Fibroblast of villous mesenchyme (primary cell): Measurements from ENCODE around the gene AK9. TPM values are rescaled to one million over a fixed set of nuclear protein-coding genes. Genes with fewer than 3 reads are reported as not detected.

ENCODE experiments used
- DNase-seq: peaks from one replicate; pipeline ENCODE4 v3.0.0-alpha.2; 2010; ENCODE audit warnings: low read depth
- H3K4me3 ChIP-seq: 2 replicates; pipeline ENCODE4 v1.5.1; 2011; ENCODE audit warnings: low read depth, mild to moderate bottlenecking, low read length
- total RNA-seq: library from RNA; depleted of rRNA; stranded (reverse); fragments of >200 nt; gene quantifications from 2 replicates; pipeline ENCODE4 v1.2.3, GENCODE V29; 2012
- TF ChIP-seq, protein P1 (sequence below): IDR thresholded peaks from 2 replicates; pipeline ENCODE4 v1.5.1; 2012; ENCODE audit warnings: low read depth, mild to moderate bottlenecking, low read length; ENCODE audit not compliant: insufficient read depth

Gene AK9
- total RNA-seq, 1 donor = 3.5 TPM

DNA sequence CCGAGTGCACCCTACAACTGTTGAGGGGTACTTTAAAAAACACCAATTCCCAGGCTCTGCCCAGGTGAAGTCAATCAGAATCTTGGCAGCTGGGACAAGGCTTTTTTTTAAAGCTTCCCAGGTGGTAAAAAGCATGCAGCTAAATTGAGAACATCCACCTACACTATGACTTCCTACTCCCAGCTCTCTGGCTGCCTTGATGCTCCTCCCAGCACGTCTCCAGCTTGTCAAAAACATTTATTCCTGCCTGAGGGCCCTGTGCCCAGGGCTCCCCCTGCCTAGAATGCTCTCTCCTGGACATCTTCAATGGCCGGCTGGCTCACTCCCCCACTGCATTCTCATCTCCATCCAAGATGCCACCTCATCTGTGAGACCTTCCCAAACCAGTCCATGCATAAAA, 217.9 kb downstream of the AK9 start:
- no peak for DNase-seq
- H3K4me3 ChIP-seq = no peak overlapping the region
- TF ChIP-seq, protein P1, sequence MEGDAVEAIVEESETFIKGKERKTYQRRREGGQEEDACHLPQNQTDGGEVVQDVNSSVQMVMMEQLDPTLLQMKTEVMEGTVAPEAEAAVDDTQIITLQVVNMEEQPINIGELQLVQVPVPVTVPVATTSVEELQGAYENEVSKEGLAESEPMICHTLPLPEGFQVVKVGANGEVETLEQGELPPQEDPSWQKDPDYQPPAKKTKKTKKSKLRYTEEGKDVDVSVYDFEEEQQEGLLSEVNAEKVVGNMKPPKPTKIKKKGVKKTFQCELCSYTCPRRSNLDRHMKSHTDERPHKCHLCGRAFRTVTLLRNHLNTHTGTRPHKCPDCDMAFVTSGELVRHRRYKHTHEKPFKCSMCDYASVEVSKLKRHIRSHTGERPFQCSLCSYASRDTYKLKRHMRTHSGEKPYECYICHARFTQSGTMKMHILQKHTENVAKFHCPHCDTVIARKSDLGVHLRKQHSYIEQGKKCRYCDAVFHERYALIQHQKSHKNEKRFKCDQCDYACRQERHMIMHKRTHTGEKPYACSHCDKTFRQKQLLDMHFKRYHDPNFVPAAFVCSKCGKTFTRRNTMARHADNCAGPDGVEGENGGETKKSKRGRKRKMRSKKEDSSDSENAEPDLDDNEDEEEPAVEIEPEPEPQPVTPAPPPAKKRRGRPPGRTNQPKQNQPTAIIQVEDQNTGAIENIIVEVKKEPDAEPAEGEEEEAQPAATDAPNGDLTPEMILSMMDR = no peak

DNA sequence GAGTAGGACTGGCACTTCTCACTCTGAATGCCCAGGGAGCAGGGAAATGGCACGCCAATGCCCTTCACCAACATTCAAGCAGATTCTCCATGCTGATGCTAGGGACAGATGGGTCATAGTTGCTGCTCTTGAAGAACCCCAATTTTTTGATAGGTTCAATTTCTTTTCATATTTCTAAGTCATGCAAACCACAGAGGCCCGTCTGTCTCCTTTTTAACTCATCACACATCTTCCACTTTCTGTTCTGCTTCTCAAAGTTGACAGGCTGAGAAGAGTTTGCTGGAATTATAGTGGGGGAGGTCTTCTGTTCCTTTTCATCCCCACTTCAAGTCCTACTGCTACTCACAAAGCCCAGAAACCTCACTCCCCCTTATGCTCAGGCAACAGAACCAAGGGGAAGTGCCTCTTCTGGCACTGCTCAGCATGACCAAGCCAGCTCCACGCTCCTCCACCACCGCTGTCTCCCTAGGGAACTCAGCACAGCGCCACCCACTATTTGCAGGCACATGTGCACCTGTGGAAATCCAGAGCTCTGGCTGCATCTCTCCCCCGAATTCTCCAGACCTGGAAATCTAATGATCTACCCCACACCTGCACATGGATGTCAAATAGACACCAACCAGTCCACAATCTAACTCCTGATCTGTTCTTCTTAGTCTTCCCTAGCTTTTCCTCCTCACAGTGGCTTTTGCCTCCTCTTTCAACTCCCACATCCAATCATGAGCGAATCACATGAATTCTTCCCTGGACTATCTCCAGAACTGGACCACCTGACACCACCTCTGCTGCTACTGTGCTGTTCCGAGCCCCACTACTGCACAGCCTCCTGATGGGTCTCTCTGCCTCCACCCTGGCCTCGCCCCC, 218.6 kb downstream of the AK9 start:
- TF ChIP-seq, protein P1 = no peak
- H3K4me3 ChIP-seq = no peak overlapping the region
- DNase-seq = no peak

DNA sequence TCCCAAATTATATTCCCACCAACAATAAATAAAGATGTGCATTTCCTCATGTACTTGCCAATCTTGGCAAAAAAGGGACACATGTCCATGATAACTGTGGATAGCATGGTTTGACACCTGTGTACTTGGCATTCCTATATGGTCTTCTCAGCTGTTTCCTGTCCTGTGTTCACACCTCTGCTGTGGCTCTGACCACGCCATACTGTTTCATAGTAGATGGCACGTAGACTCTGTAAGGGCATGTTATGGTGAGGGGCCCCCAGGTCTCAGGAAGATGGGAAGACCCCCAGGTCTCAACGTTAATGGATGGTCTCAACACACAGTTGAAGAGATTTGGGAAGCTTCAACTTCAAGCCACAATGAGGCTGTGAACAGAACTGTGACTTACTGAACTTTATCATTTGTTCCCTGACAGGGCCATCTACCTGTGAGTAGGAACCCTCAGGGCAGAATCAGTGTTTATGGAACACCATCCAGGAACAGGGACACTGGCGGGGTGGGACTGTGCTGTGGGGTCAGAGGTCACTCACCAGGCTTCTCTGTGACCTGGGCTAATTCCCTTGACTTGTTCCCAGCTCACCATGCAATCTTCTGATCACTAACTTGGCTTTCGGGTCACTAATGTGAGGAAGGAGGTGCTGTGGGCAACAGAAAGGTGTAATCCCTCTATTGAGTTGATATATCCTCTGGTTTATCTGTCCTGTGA, 219.7 kb downstream of the AK9 start:
- DNase-seq = no peak
- TF ChIP-seq, protein P1 = no peak
- H3K4me3 ChIP-seq = no peak overlapping the region

DNA sequence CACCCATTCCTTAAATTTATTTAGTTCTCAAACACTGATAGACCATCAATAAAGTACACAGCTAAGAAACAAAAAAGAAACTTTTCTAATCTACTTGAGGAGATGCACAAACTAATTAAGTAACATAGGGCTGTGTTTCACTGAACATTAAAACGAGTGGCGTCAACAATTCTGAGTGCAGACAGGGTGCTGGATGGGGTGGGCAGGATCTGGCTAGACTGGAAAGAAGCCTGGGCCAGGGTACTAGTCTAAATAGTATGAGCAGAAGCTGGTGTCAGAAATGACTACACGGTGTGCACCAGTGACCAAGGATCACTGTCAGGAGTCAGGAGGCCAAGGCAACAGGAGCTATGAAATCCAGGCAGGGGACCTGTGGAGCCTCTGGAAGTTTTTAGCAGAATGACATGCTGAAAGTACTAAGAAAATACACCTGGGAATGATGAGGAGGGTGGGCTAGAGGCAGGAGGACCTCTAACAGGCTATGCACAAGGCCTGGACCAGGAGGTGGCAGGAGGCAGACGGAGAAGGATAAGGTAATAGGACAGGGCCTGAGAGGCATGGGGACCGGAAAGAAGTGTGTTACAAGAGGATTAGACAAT, 221.3 kb downstream of the AK9 start:
- TF ChIP-seq, protein P1 = no peak
- DNase-seq = no peak
- no peak overlapping the region for H3K4me3 ChIP-seq

DNA sequence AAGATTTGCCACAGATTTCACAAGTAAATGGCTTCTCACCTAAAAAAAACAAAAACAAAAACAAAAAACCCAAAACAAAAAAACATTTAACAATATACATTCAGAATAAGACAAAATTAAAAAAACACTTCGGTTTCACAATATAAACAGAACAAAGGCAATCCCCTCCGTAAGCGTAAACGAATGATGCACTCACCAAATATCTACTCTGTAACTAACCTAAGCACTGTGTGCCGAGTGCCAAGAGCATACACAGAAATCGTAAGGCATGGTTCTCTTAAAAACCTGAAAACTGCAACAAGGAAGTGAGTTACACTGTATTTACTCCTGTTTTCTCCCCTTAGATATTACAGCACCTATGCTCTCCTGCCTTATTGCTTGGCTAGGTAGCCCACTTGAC, 223.3 kb downstream of the AK9 start:
- TF ChIP-seq, protein P1 = no peak
- H3K4me3 ChIP-seq = no peak overlapping the region
- no peak for DNase-seq

DNA sequence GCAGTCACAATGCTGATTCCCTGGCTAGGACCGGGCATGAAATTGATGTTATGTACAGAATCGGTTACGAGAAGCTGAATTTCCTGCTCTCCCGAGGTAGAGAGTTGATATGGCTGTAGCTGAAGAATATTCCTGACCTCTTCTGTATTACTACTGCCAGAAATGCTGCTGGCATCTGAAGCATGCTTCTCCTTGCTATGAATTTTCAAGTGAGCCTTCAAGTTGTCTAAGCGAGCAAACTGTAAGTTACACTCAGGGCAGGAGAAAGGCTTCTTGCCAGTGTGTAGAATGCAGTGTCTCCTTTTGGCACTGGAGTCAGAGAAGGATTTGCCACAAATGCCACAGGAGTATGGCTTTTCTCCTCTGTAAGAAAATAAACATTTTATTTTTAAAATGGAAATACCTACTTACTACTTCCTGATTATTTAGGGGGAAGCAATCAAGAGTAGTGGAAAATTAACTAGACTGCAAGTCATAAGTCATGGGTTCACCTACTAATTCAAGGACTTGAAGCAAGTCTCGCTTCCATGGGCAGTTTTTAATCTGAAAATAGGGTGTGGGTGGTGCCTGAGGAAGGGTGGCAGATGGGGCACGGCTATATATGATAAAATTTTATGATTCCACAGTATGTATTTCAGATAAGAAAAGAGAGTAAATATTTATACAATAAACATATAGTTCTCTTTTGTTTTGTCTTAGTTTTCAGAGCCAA, 224.6 kb downstream of the AK9 start:
- TF ChIP-seq, protein P1 = no peak
- H3K4me3 ChIP-seq = no peak overlapping the region
- DNase-seq = no peak
